Right atrium auricular region (tissue), 2 donors: ENCODE results near the gene NCAPG2. TPM values are rescaled to one million over a fixed set of nuclear protein-coding genes. Genes with fewer than 3 reads are reported as not detected.

Experiments used
- DNase-seq: peaks from one replicate; pipeline ENCODE4 v3.0.0-alpha.2; 2019; ENCODE audit warnings: low spot score
- H3K27ac ChIP-seq, 2 donors: fragments of 200-600 bp; sonication (generic); 1 replicate in 1 of 2; 2 replicates in 1 of 2; pipeline ENCODE4 v1.5.1; 2016 to 2019
- H3K27me3 ChIP-seq, 2 donors: fragments of 200-600 bp; sonication (generic); one replicate each; pipeline versions ENCODE4 v1.5.1 to v1.6.0; 2017 to 2019
- H3K36me3 ChIP-seq: fragments of 200-600 bp; sonication (generic); one replicate; pipeline ENCODE4 v1.5.1; 2016
- H3K4me1 ChIP-seq, 2 donors: fragments of 200-600 bp; sonication (generic); one replicate each; pipeline versions ENCODE4 v1.5.1 to v1.6.0; 2017 to 2019
- H3K4me3 ChIP-seq, 2 donors: fragments of 200-600 bp; sonication (generic); 1 replicate in 1 of 2; 2 replicates in 1 of 2; pipeline ENCODE4 v1.5.1; 2017 to 2019; ENCODE audit warnings: mild to moderate bottlenecking in 1 of 2, moderate library complexity in 1 of 2
- H3K9me3 ChIP-seq, 2 donors: fragments of 200-600 bp; sonication (generic); one replicate each; pipeline ENCODE4 v1.5.1; 2019
- total RNA-seq, 2 donors: library from RNA; depleted of rRNA; stranded (reverse); fragments of >200 nt; gene quantifications; one replicate each; pipeline ENCODE4 v1.1.0, GENCODE V29; 2016
- TF ChIP-seq, protein P1 (sequence below), 2 donors: fragments of 200-600 bp; sonication (generic); IDR thresholded peaks; one replicate each; pipeline ENCODE4 v1.5.1; 2019; ENCODE audit warnings: antibody characterized with exemption in 2 of 2

Gene NCAPG2
- total RNA-seq, 2 donors from 2014 or later = 2.8 to 3.1 TPM

DNA sequence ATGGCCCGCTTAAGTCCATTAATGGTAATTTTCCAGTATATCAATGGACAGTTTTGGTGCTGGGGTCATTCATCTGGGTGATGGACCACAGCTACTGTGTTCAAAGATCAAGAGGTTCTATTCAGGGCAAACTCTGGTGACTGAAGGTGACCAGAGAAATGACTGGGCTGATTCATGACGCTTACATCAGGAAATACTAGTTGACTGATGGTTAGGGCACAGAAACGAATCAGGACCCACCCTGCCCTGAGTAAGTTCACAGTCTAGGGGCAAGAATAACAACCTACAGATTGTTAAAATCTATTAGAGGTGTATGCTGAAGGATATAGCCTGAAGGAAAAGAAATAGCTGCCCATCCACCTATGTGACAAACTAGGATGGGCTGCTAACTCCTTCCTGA lies 9.5 kb downstream of the NCAPG2 start:
- no peak for DNase-seq
- Histone ChIP-seq H3K9me3 (no peaks in the 10 kb centered on the region), H3K36me3 (no peaks in the 10 kb centered on the region), H3K4me1 (peaks cover 0 to 10% of the 10 kb centered on the region in 2 donors), H3K4me3 (no peak overlapping the region), H3K27me3 (no peaks in the 10 kb centered on the region), H3K27ac (no peak overlapping the region)
- TF ChIP-seq, protein P1, sequence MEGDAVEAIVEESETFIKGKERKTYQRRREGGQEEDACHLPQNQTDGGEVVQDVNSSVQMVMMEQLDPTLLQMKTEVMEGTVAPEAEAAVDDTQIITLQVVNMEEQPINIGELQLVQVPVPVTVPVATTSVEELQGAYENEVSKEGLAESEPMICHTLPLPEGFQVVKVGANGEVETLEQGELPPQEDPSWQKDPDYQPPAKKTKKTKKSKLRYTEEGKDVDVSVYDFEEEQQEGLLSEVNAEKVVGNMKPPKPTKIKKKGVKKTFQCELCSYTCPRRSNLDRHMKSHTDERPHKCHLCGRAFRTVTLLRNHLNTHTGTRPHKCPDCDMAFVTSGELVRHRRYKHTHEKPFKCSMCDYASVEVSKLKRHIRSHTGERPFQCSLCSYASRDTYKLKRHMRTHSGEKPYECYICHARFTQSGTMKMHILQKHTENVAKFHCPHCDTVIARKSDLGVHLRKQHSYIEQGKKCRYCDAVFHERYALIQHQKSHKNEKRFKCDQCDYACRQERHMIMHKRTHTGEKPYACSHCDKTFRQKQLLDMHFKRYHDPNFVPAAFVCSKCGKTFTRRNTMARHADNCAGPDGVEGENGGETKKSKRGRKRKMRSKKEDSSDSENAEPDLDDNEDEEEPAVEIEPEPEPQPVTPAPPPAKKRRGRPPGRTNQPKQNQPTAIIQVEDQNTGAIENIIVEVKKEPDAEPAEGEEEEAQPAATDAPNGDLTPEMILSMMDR (IDR thresholded peaks at IDR 0.05) = no peak

DNA sequence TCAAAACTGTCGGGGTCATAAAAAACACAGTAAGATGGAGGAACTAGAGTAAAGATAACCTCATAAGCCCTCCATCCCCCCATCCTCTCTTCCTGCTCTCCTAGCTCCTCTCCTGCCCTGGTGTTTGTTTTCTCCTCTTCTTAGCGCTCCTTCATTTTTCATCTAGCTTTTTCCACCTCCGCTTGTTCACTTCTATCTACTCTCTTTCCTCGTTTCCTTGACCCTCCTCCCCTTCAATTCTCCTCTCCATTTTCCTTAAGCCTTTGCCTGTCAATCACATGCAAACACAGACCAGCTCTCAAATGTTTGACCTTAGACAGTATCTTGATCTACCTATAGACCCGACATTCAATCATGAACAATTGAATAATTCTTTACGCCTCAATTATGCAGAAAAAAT lies 10.0 kb downstream of the NCAPG2 start:
- DNase-seq = no peak
- TF ChIP-seq, protein P1 (IDR thresholded peaks at IDR 0.05) = no peak
- no peaks in the 10 kb centered on the region for H3K27me3 ChIP-seq
- H3K9me3 ChIP-seq = no peaks in the 10 kb centered on the region
- H3K27ac ChIP-seq = no peak overlapping the region
- H3K36me3 ChIP-seq = no peaks in the 10 kb centered on the region
- no peak overlapping the region for H3K4me3 ChIP-seq
- H3K4me1 ChIP-seq = peaks cover 0 to 10% of the 10 kb centered on the region in 2 donors

DNA sequence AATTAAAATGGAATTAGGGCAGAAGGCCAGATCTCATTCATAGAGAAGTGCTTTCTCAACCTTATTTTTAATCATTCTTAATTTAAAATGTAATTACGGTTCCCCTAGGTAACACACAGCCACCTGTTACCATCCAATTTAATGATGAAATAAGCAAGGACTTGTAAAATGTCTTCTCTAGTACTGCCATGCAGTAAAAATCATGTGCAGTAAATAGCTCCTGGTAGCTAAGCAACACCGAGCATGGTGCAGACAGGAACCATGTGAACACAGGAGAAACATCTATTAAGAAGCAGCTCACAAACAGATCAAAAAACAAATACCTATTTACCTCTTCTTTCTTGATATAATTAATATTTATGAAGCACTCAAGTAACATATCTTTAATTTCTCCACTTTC lies 15.1 kb downstream of the NCAPG2 start:
- Histone ChIP-seq H3K27me3 (no peaks in the 10 kb centered on the region), H3K27ac (no peak overlapping the region), H3K9me3 (no peaks in the 10 kb centered on the region), H3K4me3 (no peak overlapping the region), H3K4me1 (no peaks in the 10 kb centered on the region), H3K36me3 (peaks cover 12% of the 10 kb centered on the region)
- no peak for DNase-seq
- TF ChIP-seq, protein P1 (IDR thresholded peaks at IDR 0.05) = no peak

DNA sequence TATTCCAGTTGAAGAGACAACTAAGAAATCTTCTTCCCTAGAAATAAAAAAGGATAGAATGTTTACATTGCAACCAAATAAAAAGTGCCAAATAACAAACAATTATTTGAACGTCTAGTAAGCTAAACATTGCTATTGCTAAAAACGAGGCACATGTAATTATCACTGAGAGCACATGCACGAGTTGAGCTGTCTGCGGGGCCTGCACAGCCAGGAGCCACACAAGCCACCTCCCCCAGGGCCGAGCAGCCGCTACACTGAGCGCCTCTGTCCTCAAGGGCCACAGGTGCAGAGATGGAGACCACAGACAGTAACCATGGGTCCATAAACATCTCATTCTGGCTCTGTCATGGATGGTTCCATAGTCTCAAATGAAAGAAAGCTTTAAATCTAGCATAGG lies 17.2 kb downstream of the NCAPG2 start:
- DNase-seq = no peak
- no peak overlapping the region for H3K27ac ChIP-seq
- H3K9me3 ChIP-seq = no peaks in the 10 kb centered on the region
- H3K27me3 ChIP-seq = no peaks in the 10 kb centered on the region
- H3K4me1 ChIP-seq = no peaks in the 10 kb centered on the region
- H3K4me3 ChIP-seq = no peak overlapping the region
- TF ChIP-seq, protein P1 (IDR thresholded peaks at IDR 0.05) = no peak
- H3K36me3 ChIP-seq = peaks cover 12% of the 10 kb centered on the region

DNA sequence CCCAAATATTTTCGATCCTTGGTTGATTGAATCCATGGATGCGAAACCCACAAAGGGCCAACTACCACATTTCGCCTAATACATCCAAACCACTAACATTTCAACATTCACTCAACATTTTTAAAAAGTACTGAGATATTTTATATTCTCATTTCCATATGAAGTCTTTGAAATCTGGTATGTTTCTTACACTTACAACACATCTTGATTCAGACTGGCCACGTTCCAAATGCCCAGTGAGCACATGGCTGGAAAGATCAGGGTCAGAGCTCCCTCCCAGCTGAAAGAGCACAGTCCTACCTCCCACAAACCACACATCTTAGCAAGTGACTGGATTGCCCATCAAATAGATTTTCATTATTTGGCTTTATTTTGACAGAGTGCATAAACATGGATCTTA lies 18.9 kb downstream of the NCAPG2 start:
- Histone ChIP-seq H3K27ac (no peak overlapping the region), H3K36me3 (peaks cover 12% of the 10 kb centered on the region), H3K9me3 (no peaks in the 10 kb centered on the region), H3K4me1 (no peaks in the 10 kb centered on the region), H3K27me3 (no peaks in the 10 kb centered on the region), H3K4me3 (no peak overlapping the region)
- DNase-seq = no peak
- TF ChIP-seq, protein P1 (IDR thresholded peaks at IDR 0.05) = no peak

DNA sequence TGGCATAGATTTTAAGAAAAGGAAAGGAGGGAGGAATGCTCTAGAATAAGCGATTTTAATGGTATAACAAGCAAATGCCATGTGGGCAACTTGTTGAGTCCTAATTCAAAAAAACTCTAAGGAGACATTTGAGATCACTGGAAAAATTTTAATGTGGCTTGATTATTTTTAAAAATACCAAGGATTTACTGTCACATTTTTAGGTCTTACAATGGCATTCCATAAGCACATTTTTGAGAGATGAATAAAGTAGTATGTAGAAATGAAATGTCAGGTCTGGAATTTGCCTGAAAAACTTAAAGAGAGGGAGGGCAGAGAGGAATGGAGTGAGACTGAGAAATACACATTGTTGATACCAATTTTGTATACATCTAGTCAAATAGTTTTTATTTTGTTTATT lies 20.3 kb downstream of the NCAPG2 start:
- H3K4me3 ChIP-seq = no peak overlapping the region
- peaks cover 12% of the 10 kb centered on the region for H3K36me3 ChIP-seq
- DNase-seq = no peak
- no peaks in the 10 kb centered on the region for H3K4me1 ChIP-seq
- H3K27me3 ChIP-seq = no peaks in the 10 kb centered on the region
- TF ChIP-seq, protein P1 (IDR thresholded peaks at IDR 0.05) = no peak
- H3K27ac ChIP-seq = no peak overlapping the region
- H3K9me3 ChIP-seq = no peaks in the 10 kb centered on the region
